HepG2 (cell line): Measurements from ENCODE around the gene SLC15A2. TPM values are rescaled to one million over a fixed set of nuclear protein-coding genes. Genes with fewer than 3 reads are reported as not detected.

ENCODE experiments used
- ATAC-seq: fragments of 200-7000 bp; cut with Tn5 transposase; 3 replicates; pipeline ENCODE4 v1.9.1; 2020; ENCODE audit warnings: mild to moderate bottlenecking, moderate library complexity
- BruUV-seq: library from RNA; stranded (reverse); fragments of 400-500 nt; replicated peaks from 2 replicates; lab custom pipeline; 2021; lab: Mats Ljungman, UMichigan
- CTCF ChIA-PET: fragments of 300-600 bp; formaldehyde crosslinking; extraction: SDS; loops from one replicate; lab custom pipeline; 2021; ENCODE audit warnings: low total read pairs, inconsistent platforms, low intra/inter-chr PET ratio; lab: Yijun Ruan, JAX
- POLR2A ChIA-PET: fragments of 350-600 bp; sonication (Branson Sonifier 250); formaldehyde crosslinking; loops from one replicate; lab custom pipeline; 2020; ENCODE audit warnings: antibody characterized with exemption, inconsistent platforms; lab: Yijun Ruan, JAX
- DNase-seq: peaks from one replicate; pipeline ENCODE4 v3.0.0-alpha.2; 2015; ENCODE audit warnings: low spot score
- FAIRE-seq: peaks from 3 replicates; lab custom pipeline; 2011; peaks lifted over from hg19 to GRCh38; lab: Jason Lieb, UNC
- H2AFZ ChIP-seq: one replicate; pipeline ENCODE4 v1.6.1; 2011; ENCODE audit warnings: low read length, inconsistent platforms
- H3K27ac ChIP-seq: fragments of 300-600 bp; 3 replicates; pipeline ENCODE4 v1.8.0; 2011; ENCODE audit warnings: mixed run types, mild to moderate bottlenecking, mixed read lengths, low read length, inconsistent platforms; ENCODE audit not compliant: insufficient read depth; ENCODE audit errors: extremely low read length
- H3K27me3 ChIP-seq, 2 experiments: fragments of 200-600 bp in 1 of 2; 2 replicates in 1 of 2; 3 replicates in 1 of 2; pipeline versions ENCODE4 v1.6.0 to v1.8.0; 2011; ENCODE audit warnings: low read length in 2 of 2, mild to moderate bottlenecking in 2 of 2, moderate library complexity in 2 of 2, inconsistent platforms in 1 of 2; ENCODE audit not compliant: insufficient read depth in 2 of 2, control insufficient read depth in 1 of 2
- H3K36me3 ChIP-seq, 2 experiments: fragments of 200-600 bp in 1 of 2; replicated peaks in 1 of 2; 2 replicates in 1 of 2; 3 replicates in 1 of 2; pipeline versions ENCODE4 v1.5.1 to v1.8.0; 2011; ENCODE audit warnings: low read length in 2 of 2, inconsistent platforms in 1 of 2; ENCODE audit not compliant: insufficient read depth in 2 of 2, control insufficient read depth in 1 of 2
- H3K4me1 ChIP-seq: 2 replicates; pipeline ENCODE4 v1.5.1; 2012; ENCODE audit warnings: low read length, inconsistent platforms; ENCODE audit not compliant: insufficient read depth
- H3K4me2 ChIP-seq: 2 replicates; pipeline ENCODE4 v1.6.0; 2011; ENCODE audit warnings: low read depth, low read length, inconsistent platforms
- H3K4me3 ChIP-seq, 3 experiments: fragments of 200-600 bp in 1 of 3; sonication (generic), shearing (Covaris generic) in 1 of 3; replicated peaks in 1 of 3; 2 replicates each; pipeline ENCODE4 v1.5.1; 2011 to 2016; ENCODE audit warnings: low read length in 3 of 3, inconsistent platforms in 2 of 3, low read depth in 2 of 3, mild to moderate bottlenecking in 2 of 3, control low read depth in 1 of 3, mixed read lengths in 1 of 3; ENCODE audit not compliant: insufficient read depth in 1 of 3
- H3K79me2 ChIP-seq: one replicate; pipeline ENCODE4 v1.6.1; 2011; ENCODE audit warnings: low read length, inconsistent platforms; ENCODE audit not compliant: insufficient read depth
- H3K9ac ChIP-seq: 2 replicates; pipeline ENCODE4 v1.6.0; 2011; ENCODE audit warnings: mild to moderate bottlenecking, low read depth, low read length, inconsistent platforms; ENCODE audit not compliant: insufficient read depth
- H3K9me3 ChIP-seq: 2 replicates; pipeline ENCODE4 v1.5.1; 2012; ENCODE audit warnings: mild to moderate bottlenecking, low read length
- H4K20me1 ChIP-seq: 2 replicates; pipeline ENCODE4 v1.6.0; 2011; ENCODE audit warnings: inconsistent platforms, mild to moderate bottlenecking, low read length, moderate library complexity; ENCODE audit not compliant: insufficient read depth
- CAMTA2 ChIP-seq: sonication (generic); formaldehyde crosslinking; IDR thresholded peaks from 2 replicates; pipeline ENCODE4 v1.4.0; 2020; ENCODE audit warnings: mild to moderate bottlenecking, missing genetic modification reagents, borderline replicate concordance
- CREB3 ChIP-seq: sonication (generic); formaldehyde crosslinking; IDR thresholded peaks from 2 replicates; pipeline ENCODE4 v1.5.0; 2020; ENCODE audit warnings: missing genetic modification reagents
- FOXK2 ChIP-seq: fragments of 450-650 bp; IDR thresholded peaks from 2 replicates; pipeline ENCODE4 v1.6.1; 2016
- IKZF4 ChIP-seq: sonication (generic); formaldehyde crosslinking; IDR thresholded peaks from 2 replicates; pipeline ENCODE4 v1.5.1; 2020; ENCODE audit warnings: borderline replicate concordance, mild to moderate bottlenecking, low read depth, missing genetic modification reagents; ENCODE audit errors: not compliant biosample characterization
- KLF13 ChIP-seq: sonication (generic); formaldehyde crosslinking; IDR thresholded peaks from 2 replicates; pipeline ENCODE4 v1.4.0; 2020; ENCODE audit warnings: mild to moderate bottlenecking, missing genetic modification reagents
- LCORL ChIP-seq, 2 experiments: fragments of 450-650 bp in 1 of 2; sonication (generic) in 1 of 2; formaldehyde crosslinking in 1 of 2; IDR thresholded peaks; 2 replicates each; pipeline versions ENCODE4 v1.5.0 to v1.6.1; 2017 to 2020; ENCODE audit warnings: antibody characterized with exemption in 1 of 2, missing genetic modification reagents in 1 of 2
- MLX ChIP-seq: IDR thresholded peaks from 2 replicates; pipeline ENCODE4 v1.6.1; 2016
- PCBP1 ChIP-seq: fragments of 200-400 bp; formaldehyde crosslinking; IDR thresholded peaks from 2 replicates; pipeline ENCODE4 v1.6.1; 2017; ENCODE audit warnings: mild to moderate bottlenecking, low read depth, low read length, borderline replicate concordance
- TFE3 ChIP-seq: IDR thresholded peaks from 2 replicates; pipeline ENCODE4 v1.6.1; 2016
- ZBTB1 ChIP-seq: sonication (generic); formaldehyde crosslinking; IDR thresholded peaks from 2 replicates; pipeline ENCODE4 v1.4.0; 2020; ENCODE audit warnings: missing genetic modification reagents, borderline replicate concordance
- ZFP36L2 ChIP-seq: sonication (generic); formaldehyde crosslinking; IDR thresholded peaks from 2 replicates; pipeline ENCODE4 v1.4.0; 2020; ENCODE audit warnings: missing genetic modification reagents
- ZNF260 ChIP-seq: sonication (generic); formaldehyde crosslinking; IDR thresholded peaks from 2 replicates; pipeline ENCODE4 v1.4.0; 2020; ENCODE audit warnings: missing genetic modification reagents, low read depth, mild to moderate bottlenecking, borderline replicate concordance
- ZNF335 ChIP-seq: sonication (generic); formaldehyde crosslinking; IDR thresholded peaks from 2 replicates; pipeline ENCODE4 v1.4.0; 2020; ENCODE audit warnings: missing genetic modification reagents
- ZNF530 ChIP-seq: sonication (generic); formaldehyde crosslinking; IDR thresholded peaks from 2 replicates; pipeline ENCODE4 v1.5.0; 2020; ENCODE audit warnings: low read depth, mild to moderate bottlenecking, missing genetic modification reagents
- ZNF687 ChIP-seq: sonication (generic); formaldehyde crosslinking; IDR thresholded peaks from 2 replicates; pipeline ENCODE4 v1.5.1; 2020; ENCODE audit warnings: mild to moderate bottlenecking, missing genetic modification reagents, moderate library complexity
- ZSCAN20 ChIP-seq: sonication (generic); formaldehyde crosslinking; IDR thresholded peaks from 2 replicates; pipeline ENCODE4 v1.4.0; 2020; ENCODE audit warnings: missing genetic modification reagents, mild to moderate bottlenecking, borderline replicate concordance
- WGBS: methylation state at CpG from one replicate; pipeline ENCODE4 v1.1.6; 2017; ENCODE audit warnings: low lambda C conversion rate; 5-methylcytosine and 5-hydroxymethylcytosine counted together
- in situ Hi-C: cut with HindIII; loops from 2 replicates; pipeline ENCODE4 v1.10.0; 2017; ENCODE audit warnings: low pct_unique_long_range_greater_than_20kb; ENCODE audit not compliant: extremely low pct_ligation_motif_present
- intact Hi-C: fragments of 100-400 bp; cut with micrococcal nuclease; formaldehyde crosslinking; loops from one replicate; pipeline ENCODE4 v1.10.0; 2022; ENCODE audit not compliant: unreplicated experiment
- polyA plus RNA-seq, 8 experiments: library from polyadenylated mRNA; depleted of rRNA in 3 of 8; stranded (reverse) in 7 of 8; unstranded in 1 of 8; fragments of >200 nt; fragmentation: Illumina TruSeq in 4 of 8; extraction: Trizol in 4 of 8; gene quantifications; 2 replicates each; pipeline versions ENCODE4 v1.2.1 to v1.2.3, GENCODE V29; 2011 to 2016; ENCODE audit warnings: low read depth in 4 of 8, missing spikeins in 1 of 8, mixed read lengths in 1 of 8; ENCODE audit not compliant: insufficient read depth in 1 of 8
- total RNA-seq, 5 experiments: library from RNA; depleted of rRNA; stranded (reverse); fragments of >200 nt; fragmentation: Illumina TruSeq; extraction: Trizol; gene quantifications; 2 replicates each; pipeline ENCODE4 v1.2.3, GENCODE V29; 2016; ENCODE audit warnings: low read depth in 1 of 5

SLC15A2 gene
- total and polyA plus RNA-seq, 2 of the 13 experiments (the other 11 are each of a cell fraction or from before 2014, with no cell fraction given) = 1.0 to 1.4 TPM

GRCh38 chr3:121894301-121894990 lies at the start of gene SLC15A2 (continued):
- TF ChIP-seq ZFP36L2 (CRISPR knock-in tag) = no peak

- DNase-seq = no peak
- H3K9ac ChIP-seq = no peak overlapping the region
- no peaks in the 10 kb centered on the region for H3K4me1 ChIP-seq
- H3K27me3 ChIP-seq = no peaks in the 10 kb centered on the region
- H3K36me3 ChIP-seq = no peaks in the 10 kb centered on the region
- ChIA-PET POLR2A (no interaction called here), CTCF (no interaction called here)
- no peak overlapping the region for H3K4me3 ChIP-seq
- intact Hi-C loops (no loop called here), in situ Hi-C loops (no loop called here)
- BruUV-seq = no TSS peak
- no peak for FAIRE-seq
- no peak for ATAC-seq
- H4K20me1 ChIP-seq = no peaks in the 10 kb centered on the region
- no peaks in the 10 kb centered on the region for H3K79me2 ChIP-seq
- H3K4me2 ChIP-seq = no peak overlapping the region
- no peaks in the 10 kb centered on the region for H3K9me3 ChIP-seq
- WGBS = 96% methylated on average over 7 of the region's 7 CpGs
- H3K27ac ChIP-seq = no peak overlapping the region
- H2AFZ ChIP-seq = no peak overlapping the region
- TF ChIP-seq CAMTA2 (CRISPR knock-in tag) (no peak), IKZF4 (no peak), MLX (CRISPR knock-in tag) (no peak), ZNF530 (no peak), ZSCAN20 (CRISPR knock-in tag) (no peak), PCBP1 (no peak), ZNF260 (CRISPR knock-in tag) (no peak), LCORL (IDR thresholded peaks at IDR 0.05) (no peak), LCORL (CRISPR knock-in tag; IDR thresholded peaks at IDR 0.05) (no peak), CREB3 (CRISPR knock-in tag) (no peak), ZNF687 (CRISPR knock-in tag) (no peak), KLF13 (CRISPR knock-in tag) (no peak), ZNF335 (no peak), ZBTB1 (CRISPR knock-in tag) (no peak), FOXK2 (no peak), TFE3 (CRISPR knock-in tag) (no peak)
These were observed 49.3 kb upstream of the SLC15A2 start for GRCh38 chr3:121844892-121845291.
